ENCODE data around the gene RBM5.

DNA sequence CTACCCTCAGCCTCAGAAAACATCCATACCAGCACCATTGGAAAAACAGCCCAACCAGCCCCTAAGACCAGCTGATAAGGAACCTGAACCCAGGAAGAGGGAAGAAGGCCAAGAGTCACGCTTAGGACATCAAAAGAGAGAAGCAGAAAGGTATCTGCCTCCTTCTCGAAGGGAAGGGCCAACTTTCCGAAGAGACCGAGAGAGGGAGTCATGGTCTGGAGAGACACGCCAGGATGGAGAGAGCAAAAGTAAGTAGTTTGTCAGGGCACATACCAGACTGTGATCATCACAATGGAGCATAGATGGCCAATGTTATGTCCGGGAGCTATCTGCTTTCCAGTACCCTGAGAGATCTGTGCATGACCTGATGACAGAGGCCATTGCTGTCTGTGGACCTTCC lies 31.0 kb upstream of the RBM5 start:
- no peak for TF ChIP-seq POLR2A (IDR thresholded peaks at IDR 0.05; ENCODE audit: borderline replicate concordance, extremely low read depth, insufficient read depth, insufficient read length)
- TF ChIP-seq, protein P1, sequence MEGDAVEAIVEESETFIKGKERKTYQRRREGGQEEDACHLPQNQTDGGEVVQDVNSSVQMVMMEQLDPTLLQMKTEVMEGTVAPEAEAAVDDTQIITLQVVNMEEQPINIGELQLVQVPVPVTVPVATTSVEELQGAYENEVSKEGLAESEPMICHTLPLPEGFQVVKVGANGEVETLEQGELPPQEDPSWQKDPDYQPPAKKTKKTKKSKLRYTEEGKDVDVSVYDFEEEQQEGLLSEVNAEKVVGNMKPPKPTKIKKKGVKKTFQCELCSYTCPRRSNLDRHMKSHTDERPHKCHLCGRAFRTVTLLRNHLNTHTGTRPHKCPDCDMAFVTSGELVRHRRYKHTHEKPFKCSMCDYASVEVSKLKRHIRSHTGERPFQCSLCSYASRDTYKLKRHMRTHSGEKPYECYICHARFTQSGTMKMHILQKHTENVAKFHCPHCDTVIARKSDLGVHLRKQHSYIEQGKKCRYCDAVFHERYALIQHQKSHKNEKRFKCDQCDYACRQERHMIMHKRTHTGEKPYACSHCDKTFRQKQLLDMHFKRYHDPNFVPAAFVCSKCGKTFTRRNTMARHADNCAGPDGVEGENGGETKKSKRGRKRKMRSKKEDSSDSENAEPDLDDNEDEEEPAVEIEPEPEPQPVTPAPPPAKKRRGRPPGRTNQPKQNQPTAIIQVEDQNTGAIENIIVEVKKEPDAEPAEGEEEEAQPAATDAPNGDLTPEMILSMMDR (IDR thresholded peaks at IDR 0.05 in 2 of 3, conservative IDR thresholded peaks at IDR 0.05 in 1 of 3; ENCODE audit: borderline replicate concordance in 1 of 3, insufficient read depth in 1 of 3, low read depth in 2 of 3, low read length in 2 of 3) = no peak
- no peak for TF ChIP-seq FOSL1 (IDR thresholded peaks at IDR 0.05; ENCODE audit: low read depth)
- no peak for TF ChIP-seq JUND (IDR thresholded peaks at IDR 0.05)
- TF ChIP-seq YY1 (IDR thresholded peaks at IDR 0.05; ENCODE audit: extremely low read depth, insufficient replicate concordance, low read depth, low read length) = no peak
- no peak for TF ChIP-seq EZH2 (IDR thresholded peaks at IDR 0.05)
- no peak for TF ChIP-seq SIN3A (IDR thresholded peaks at IDR 0.05; ENCODE audit: low read depth)
